Bone marrow (tissue), 2 donors: ENCODE measurements around the gene WDFY2.
A peak's percentile ranks its signal among the peaks of the same experiment; 100 is the strongest.
"Not testable (repeated sequence)": the region's sequence is repeated elsewhere in the genome, so short reads cannot be mapped to it uniquely, and the experiment has no call there.

Experiments used
- DNase-seq, 2 donors: peaks; one replicate each; lab custom pipeline; 2025; lab: John Stamatoyannopoulos, UW

Gene WDFY2

DNA sequence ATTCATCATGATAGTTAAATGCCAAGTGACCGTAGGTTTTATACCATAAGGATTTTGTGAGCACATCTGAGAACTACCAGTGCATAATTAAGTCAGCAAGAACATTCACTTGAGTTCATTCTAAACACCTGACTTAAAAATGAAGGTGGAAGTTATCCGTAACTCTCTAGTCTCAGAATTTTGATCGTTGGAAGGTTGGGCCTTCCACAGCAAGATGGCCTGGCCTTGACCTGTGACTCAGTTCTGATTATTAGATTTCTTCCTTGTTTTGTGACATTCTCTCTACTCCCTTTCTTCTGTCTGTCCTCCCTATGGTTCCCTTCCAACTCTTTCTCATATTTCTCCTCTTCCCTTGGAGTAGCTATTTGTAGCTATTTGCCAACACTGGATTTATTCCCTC is 20.0 kb upstream of the WDFY2 start:
- DNase-seq, result no peak

DNA sequence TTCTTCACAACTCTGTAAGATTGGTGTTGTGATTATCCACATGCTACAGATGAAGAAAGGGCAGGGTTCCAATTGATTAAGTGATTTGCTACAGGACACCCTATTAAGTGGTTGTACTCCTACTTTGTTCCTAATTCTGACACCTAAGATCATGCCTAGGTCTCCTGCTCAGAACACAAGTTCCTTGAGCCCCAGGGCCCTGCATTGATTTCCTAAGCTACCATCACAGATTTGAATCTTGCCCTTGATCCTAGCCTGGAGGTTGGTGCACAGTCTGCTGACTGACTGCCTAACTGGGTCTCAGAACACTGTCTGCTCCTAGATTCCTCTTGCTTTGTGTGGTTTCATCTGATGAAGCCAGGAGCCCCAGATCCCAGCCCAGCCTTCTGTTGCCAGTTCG is 19.6 kb upstream of the WDFY2 start:
- DNase-seq, result no peak

GRCh38 chr13:51569001-51569400 is 15.3 kb upstream of the WDFY2 start:
- DNase-seq, result not testable (repeated sequence)

- no peak for DNase-seq
Measured at GRCh38 chr13:51576754-51577153, 7.5 kb upstream of the WDFY2 start.

- no peak for DNase-seq
Measured at GRCh38 chr13:51577690-51578089, 6.6 kb upstream of the WDFY2 start.

GRCh38 chr13:51579676-51580075 is 4.6 kb upstream of the WDFY2 start:
- DNase-seq, result no peak

- DNase-seq, result no peak
Measured at GRCh38 chr13:51581148-51581820, 3.0 kb upstream of the WDFY2 start.

DNA sequence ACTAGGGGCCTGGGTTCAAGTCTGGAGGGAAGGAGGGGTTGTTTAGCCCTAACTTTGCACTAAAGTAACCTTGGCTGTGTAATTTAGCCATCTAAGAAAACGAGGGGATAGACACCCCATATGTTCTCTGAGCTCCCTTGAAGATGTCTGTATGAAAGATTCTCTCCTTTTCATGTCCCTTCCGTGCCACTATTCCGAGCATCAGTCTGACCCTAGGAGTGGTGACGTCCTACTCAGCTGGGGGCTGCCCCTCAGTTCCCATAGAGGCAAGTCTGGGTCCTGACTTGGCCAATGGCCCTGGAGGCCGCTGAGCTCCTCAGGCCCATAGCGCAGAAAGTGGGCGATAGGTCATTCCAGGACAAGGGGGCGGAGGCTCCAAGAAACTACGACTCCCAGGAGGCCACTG is 790 bp upstream of the WDFY2 start:
- DNase-seq, result no peak

DNA sequence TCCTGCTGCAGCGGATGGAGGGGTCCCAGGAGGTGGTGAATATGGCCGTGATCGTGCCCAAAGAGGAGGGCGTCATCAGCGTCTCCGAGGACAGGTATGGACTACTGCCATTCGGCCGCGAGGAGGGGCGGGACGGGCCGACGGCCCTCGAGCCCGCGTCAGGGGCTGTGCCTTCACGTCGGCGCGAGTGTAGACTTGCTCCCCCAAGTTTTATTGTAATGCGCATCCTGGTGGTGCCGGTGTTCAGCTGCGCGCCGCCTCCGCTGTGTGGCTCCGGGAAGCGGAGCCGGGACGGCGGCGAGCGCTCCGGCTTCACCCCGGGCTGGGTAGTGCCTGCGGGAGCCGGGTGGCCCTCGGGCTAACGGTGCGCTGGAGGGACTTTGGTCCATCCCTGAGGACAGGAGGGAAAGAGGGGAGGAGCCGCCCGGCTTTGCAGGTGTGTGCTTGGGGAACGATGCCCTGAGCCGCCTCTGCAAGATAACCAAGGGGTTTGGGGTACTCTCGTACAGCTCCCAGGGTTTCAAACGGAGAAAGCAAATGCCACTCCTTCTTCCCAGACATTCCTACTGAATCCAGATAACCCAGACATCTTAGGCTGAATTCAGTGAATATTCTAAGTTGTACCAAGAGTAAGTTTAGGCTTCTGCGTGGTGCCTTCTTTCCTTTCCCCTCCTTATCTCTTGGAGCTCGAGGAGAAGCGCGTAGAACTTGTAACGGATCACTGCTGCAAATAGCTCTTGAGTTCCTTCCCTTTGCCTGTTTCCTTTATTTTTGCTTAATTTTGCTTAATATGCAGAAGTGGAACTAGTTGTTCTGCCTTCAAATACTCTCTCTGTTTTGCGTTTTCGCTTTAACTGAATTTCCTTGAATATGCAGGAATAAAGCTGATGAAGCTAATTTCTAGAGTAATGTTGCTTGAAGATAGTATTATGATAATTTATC is 740 bp downstream of the WDFY2 start:
- no peak for DNase-seq

GRCh38 chr13:51585696-51586095 is 1.4 kb downstream of the WDFY2 start:
- no peak for DNase-seq

DNA sequence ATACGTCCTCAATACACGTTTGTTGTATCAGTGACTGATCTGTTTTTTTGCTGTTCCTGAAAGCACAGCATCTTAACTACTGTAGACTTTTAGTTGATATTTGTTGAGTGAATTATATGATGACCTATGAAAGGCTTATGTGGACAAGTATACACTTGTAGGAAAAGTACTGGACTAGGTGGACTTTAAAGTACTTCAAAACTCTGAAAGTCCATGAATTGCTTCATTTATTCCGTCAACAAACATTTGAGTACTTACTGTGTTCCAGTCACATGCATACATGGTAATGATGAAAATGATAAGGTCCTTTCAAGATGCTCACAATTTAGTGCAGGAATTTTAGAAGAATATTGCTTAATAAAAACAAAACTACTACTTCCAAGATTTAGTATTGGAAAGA is 3.1 kb downstream of the WDFY2 start:
- no peak for DNase-seq

- DNase-seq, result no peak
Measured at GRCh38 chr13:51588406-51588949, 4.2 kb downstream of the WDFY2 start.

DNA sequence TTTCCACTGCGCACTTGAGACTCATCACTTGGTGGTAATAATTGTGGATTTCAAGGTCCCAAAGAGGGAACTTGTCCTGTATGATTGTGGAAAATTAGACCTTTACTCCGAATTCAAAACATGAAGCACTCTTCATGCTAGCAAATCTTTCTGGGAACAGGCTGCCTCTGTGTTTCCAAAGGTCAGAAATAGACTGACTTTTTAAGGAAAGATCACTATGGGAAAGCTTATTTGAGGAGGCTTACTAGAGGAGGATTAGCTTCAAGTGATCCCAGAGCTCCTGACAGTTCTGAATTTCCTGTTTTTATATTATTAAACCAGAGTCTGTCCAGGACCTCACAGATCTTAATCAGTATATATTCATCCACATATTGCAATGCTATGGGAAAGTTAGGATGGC is 5.5 kb downstream of the WDFY2 start:
- no peak for DNase-seq

- no peak for DNase-seq
Measured at GRCh38 chr13:51590231-51590970, 6.1 kb downstream of the WDFY2 start.

GRCh38 chr13:51590971-51591627 is 6.8 kb downstream of the WDFY2 start:
- DNase-seq, result peak in 1 of 2 donors; percentile 34

GRCh38 chr13:51591938-51592337 is 7.7 kb downstream of the WDFY2 start:
- not testable (repeated sequence) for DNase-seq

DNA sequence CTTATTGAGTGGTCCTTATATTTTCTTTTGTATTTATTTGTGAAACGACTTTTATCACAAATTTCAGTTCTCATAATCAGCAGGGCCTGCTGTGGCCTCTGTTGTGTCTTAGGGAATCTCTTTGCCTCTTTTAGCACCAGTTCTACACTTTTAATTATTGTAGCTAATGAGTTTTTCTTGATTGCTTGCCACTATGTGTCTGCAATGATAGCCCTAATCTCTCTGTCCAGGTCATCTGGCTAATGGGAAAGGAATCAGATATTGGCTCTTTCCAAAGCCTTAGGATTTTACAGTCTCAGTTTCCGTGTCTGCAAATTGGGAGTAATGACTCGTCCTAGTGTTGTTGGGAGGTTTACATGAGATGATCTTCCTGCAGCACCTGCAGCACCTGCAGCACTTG is 10.2 kb downstream of the WDFY2 start:
- no peak for DNase-seq

GRCh38 chr13:51595416-51595815 is 11.2 kb downstream of the WDFY2 start:
- peak in 1 of 2 donors; percentile 17 for DNase-seq

DNA sequence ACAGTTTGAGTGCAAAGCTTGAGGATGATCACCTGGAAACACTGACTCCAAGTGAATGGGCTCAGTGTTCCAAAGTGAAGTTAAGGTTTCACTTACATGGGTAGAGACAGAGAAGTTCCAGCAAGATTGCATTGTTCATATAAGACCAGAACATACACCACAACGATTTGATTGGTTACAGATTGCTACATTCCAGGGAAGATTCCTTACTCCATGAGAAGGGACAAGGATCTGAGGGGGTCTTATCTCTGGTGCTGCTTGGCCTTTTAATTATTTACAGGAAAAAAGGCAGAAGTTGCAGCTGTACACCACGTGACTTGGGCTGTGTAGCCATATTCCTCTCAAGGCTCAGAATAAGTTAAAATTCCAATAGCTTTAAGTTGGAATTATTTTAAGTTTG is 12.3 kb downstream of the WDFY2 start:
- no peak for DNase-seq

DNA sequence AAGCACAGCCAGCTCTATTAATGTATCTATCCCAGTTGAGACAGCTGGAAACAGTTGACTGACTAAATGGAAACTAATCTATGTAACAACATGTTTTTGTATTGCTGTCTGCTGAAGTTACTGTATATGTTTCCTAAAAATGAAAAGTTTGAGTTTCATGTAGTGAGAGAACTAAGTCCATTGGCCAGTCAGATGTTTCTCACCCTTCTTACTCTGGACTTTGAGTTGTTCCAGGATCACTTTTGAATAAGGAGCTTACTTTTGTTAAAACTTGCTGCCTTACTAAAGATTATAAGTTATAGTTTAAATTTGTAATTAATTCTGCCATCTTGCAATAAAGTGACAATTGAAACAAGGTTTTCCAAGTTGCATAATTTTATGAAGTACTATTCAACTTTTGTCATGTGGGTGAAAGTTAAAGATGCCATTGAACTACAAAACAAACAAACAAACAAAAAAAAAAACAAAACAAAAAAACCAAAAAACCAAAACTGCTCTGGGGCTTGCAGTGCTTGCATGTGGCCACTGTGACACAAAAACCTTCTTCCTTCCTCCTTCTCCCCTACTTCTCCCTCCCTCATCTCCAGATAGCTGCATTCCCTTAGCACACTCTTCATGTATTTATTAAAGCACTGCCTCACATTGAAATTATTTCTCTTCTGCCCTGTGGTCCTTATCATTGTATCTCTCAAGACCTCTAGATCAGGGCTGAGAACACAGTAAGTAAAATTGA is 15.3 kb downstream of the WDFY2 start:
- DNase-seq, result peak in 1 of 2 donors; percentile 37

GRCh38 chr13:51600703-51601102 is 16.4 kb downstream of the WDFY2 start:
- no peak for DNase-seq
